Transverse colon (tissue), 4 donors: ENCODE measurements around the gene HSD17B2. TPM values are rescaled to one million over a fixed set of nuclear protein-coding genes. Genes with fewer than 3 reads are reported as not detected.
"Not testable (repeated sequence)": the region's sequence is repeated elsewhere in the genome, so short reads cannot be mapped to it uniquely, and the experiment has no call there.

Experiments used
- DNase-seq: peaks from one replicate; pipeline ENCODE4 v3.0.0-alpha.2; 2019
- H3K27ac ChIP-seq, 4 donors: fragments of 200-600 bp; sonication (generic); 2 replicates each; pipeline ENCODE4 v1.5.1; 2016 to 2018; ENCODE audit warnings: inconsistent platforms in 4 of 4
- H3K27me3 ChIP-seq: fragments of 200-600 bp; sonication (generic); 2 replicates; pipeline ENCODE4 v1.5.1; 2017; ENCODE audit warnings: inconsistent platforms
- H3K36me3 ChIP-seq, 4 donors: fragments of 200-600 bp; sonication (generic); 2 replicates each; pipeline ENCODE4 v1.5.1; 2017 to 2019; ENCODE audit warnings: inconsistent platforms in 4 of 4
- H3K4me1 ChIP-seq, 4 donors: fragments of 200-600 bp; sonication (generic); 2 replicates each; pipeline ENCODE4 v1.5.1; 2017 to 2020; ENCODE audit warnings: inconsistent platforms in 4 of 4
- H3K4me3 ChIP-seq, 4 donors: fragments of 200-600 bp; sonication (generic); 1 replicate in 1 of 4; 2 replicates in 3 of 4; pipeline versions ENCODE4 v1.5.1 to v1.6.1; 2017 to 2019; ENCODE audit warnings: inconsistent platforms in 4 of 4
- H3K9me3 ChIP-seq, 2 donors: fragments of 200-600 bp; sonication (generic); 2 replicates each; pipeline ENCODE4 v1.5.1; 2017 to 2019; ENCODE audit warnings: inconsistent platforms in 2 of 2
- CTCF ChIP-seq, 5 experiments: fragments of 200-600 bp in 3 of 5; fragments of 450-650 bp in 2 of 5; sonication (generic) in 3 of 5; IDR thresholded peaks; 1 replicate in 2 of 5; 2 replicates in 3 of 5; pipeline ENCODE4 v1.5.1; 2016 to 2017; ENCODE audit warnings: antibody characterized with exemption in 5 of 5, inconsistent platforms in 3 of 5, mild to moderate bottlenecking in 2 of 5, moderate library complexity in 1 of 5
- EP300 ChIP-seq: sonication (generic); formaldehyde crosslinking; IDR thresholded peaks from one replicate; pipeline ENCODE4 v1.6.1; 2017; ENCODE audit warnings: antibody characterized with exemption, low read depth
- POLR2A ChIP-seq: fragments of 450-650 bp; IDR thresholded peaks from one replicate; pipeline ENCODE4 v1.6.1; 2016; ENCODE audit warnings: antibody characterized with exemption, mild to moderate bottlenecking, moderate library complexity
- POLR2AphosphoS5 ChIP-seq, 3 donors: sonication (generic); formaldehyde crosslinking; IDR thresholded peaks; one replicate each; pipeline ENCODE4 v1.6.1; 2016; ENCODE audit warnings: antibody characterized with exemption in 3 of 3
- WGBS, 2 donors: methylation state at CpG; one replicate each; pipeline ENCODE4 v1.1.5; 2018; ENCODE audit warnings: low coverage in 1 of 2; 5-methylcytosine and 5-hydroxymethylcytosine counted together
- in situ Hi-C, 4 donors: fragments of 200-750 bp; cut with MboI; loops; one replicate each; pipeline versions ENCODE4 v1.15.0 to v1.15.1; 2017; ENCODE audit warnings: low sequenced_read_pairs in 3 of 4, low pct_ligation_motif_present in 1 of 4, low pct_unique_long_range_greater_than_20kb in 1 of 4
- intact Hi-C: fragments of 100-400 bp; cut with DNase I; formaldehyde crosslinking; loops from one replicate; pipeline ENCODE4 v1.15.1; 2023; ENCODE audit warnings: low total_unique reads
- total RNA-seq, 4 donors: library from RNA; depleted of rRNA; stranded (reverse); fragments of >200 nt; gene quantifications; one replicate each; pipeline ENCODE4 v1.1.0, GENCODE V29; 2016

Gene HSD17B2
- total RNA-seq, 4 donors from 2014 or later, result 9.6 to 146 (median 82.3) TPM

- DNase-seq, result no peak
- 73 to 91% methylated on average over 2 of the region's 2 CpGs for WGBS, 2 donors
- H3K27ac ChIP-seq, result no peak overlapping the region
- intact Hi-C loops, result no loop called here
- H3K9me3 ChIP-seq, result peaks cover 0 to 12% of the 10 kb centered on the region in 2 donors
- H3K4me1 ChIP-seq, result peaks cover 0 to 7% (median 2%) of the 10 kb centered on the region in 4 donors
- H3K36me3 ChIP-seq, result peaks cover 0 to 4% (median 0%) of the 10 kb centered on the region in 4 donors
- TF ChIP-seq POLR2A (no peak), EP300 (no peak), POLR2AphosphoS5 (IDR thresholded peaks at IDR 0.05) (no peak), CTCF (IDR thresholded peaks at IDR 0.05) (no peak)
- peaks cover 4% of the 10 kb centered on the region for H3K27me3 ChIP-seq
- in situ Hi-C loops, result no loop called here
- H3K4me3 ChIP-seq, result no peak overlapping the region
Measured at GRCh38 chr16:82007189-82007588, 27.9 kb upstream of the HSD17B2 start.

- 89 to 100% methylated on average over 3 to 9 of the region's 9 CpGs for WGBS, 2 donors
- no peak for TF ChIP-seq POLR2AphosphoS5 (IDR thresholded peaks at IDR 0.05)
- TF ChIP-seq EP300, result no peak
- TF ChIP-seq CTCF (IDR thresholded peaks at IDR 0.05), result no peak
- no peak for TF ChIP-seq POLR2A
- Histone ChIP-seq H3K27me3 (peaks cover 4% of the 10 kb centered on the region), H3K9me3 (peaks cover 0 to 12% of the 10 kb centered on the region in 2 donors), H3K4me1 (peaks cover 0 to 7% (median 2%) of the 10 kb centered on the region in 4 donors), H3K4me3 (no peak overlapping the region), H3K27ac (no peak overlapping the region), H3K36me3 (peaks cover 0 to 4% (median 0%) of the 10 kb centered on the region in 4 donors)
- intact Hi-C loops, result no loop called here
- no peak for DNase-seq
- in situ Hi-C loops, result no loop called here
Measured at GRCh38 chr16:82008957-82009592, 26.0 kb upstream of the HSD17B2 start.

GRCh38 chr16:82009789-82010188, 25.3 kb upstream of the HSD17B2 start:
- H3K36me3 ChIP-seq, DNase-seq, H3K27me3 ChIP-seq, in situ Hi-C loops, H3K4me1 ChIP-seq, H3K4me3 ChIP-seq, H3K27ac ChIP-seq, intact Hi-C loops: not testable (repeated sequence)
- H3K9me3 ChIP-seq, result peaks cover 2 to 12% of the 10 kb centered on the region in 2 donors
- 81 to 92% methylated on average over 2 to 4 of the region's 4 CpGs for WGBS, 2 donors

GRCh38 chr16:82010649-82011048, 24.4 kb upstream of the HSD17B2 start:
- peak overlapping the region in 1 of 4 donors; percentile 58 for H3K27ac ChIP-seq
- H3K4me3 ChIP-seq, result peak overlapping the region; percentile 47 to 72 (median 58)
- intact Hi-C loops, result no loop called here
- 78 to 88% methylated on average over 8 of the region's 8 CpGs for WGBS, 2 donors
- no peak for DNase-seq
- peaks cover 4% of the 10 kb centered on the region for H3K27me3 ChIP-seq
- TF ChIP-seq CTCF (IDR thresholded peaks at IDR 0.05) (no peak), POLR2AphosphoS5 (IDR thresholded peaks at IDR 0.05) (no peak), POLR2A (no peak), EP300 (no peak)
- peaks cover 9 to 12% of the 10 kb centered on the region in 2 donors for H3K9me3 ChIP-seq
- in situ Hi-C loops, result no loop called here
- H3K36me3 ChIP-seq, result peaks cover 0 to 4% (median 0%) of the 10 kb centered on the region in 4 donors
- H3K4me1 ChIP-seq, result peaks cover 0 to 7% (median 2%) of the 10 kb centered on the region in 4 donors
